Stimulated activated CD4-positive, alpha-beta T cell treated with anti-CD3 and anti-CD28 coated beads, Interleukin-1b, Interleukin-23, amount 100 ng/mL, for 48 hours (primary cell): ENCODE data around the gene FAM120A.
"Not testable (repeated sequence)": the region's sequence is repeated elsewhere in the genome, so short reads cannot be mapped to it uniquely, and the experiment has no call there.

Experiments
- DNase-seq: peaks from one replicate; pipeline ENCODE4 v3.0.0-alpha.2; 2020

Gene FAM120A, protein sequence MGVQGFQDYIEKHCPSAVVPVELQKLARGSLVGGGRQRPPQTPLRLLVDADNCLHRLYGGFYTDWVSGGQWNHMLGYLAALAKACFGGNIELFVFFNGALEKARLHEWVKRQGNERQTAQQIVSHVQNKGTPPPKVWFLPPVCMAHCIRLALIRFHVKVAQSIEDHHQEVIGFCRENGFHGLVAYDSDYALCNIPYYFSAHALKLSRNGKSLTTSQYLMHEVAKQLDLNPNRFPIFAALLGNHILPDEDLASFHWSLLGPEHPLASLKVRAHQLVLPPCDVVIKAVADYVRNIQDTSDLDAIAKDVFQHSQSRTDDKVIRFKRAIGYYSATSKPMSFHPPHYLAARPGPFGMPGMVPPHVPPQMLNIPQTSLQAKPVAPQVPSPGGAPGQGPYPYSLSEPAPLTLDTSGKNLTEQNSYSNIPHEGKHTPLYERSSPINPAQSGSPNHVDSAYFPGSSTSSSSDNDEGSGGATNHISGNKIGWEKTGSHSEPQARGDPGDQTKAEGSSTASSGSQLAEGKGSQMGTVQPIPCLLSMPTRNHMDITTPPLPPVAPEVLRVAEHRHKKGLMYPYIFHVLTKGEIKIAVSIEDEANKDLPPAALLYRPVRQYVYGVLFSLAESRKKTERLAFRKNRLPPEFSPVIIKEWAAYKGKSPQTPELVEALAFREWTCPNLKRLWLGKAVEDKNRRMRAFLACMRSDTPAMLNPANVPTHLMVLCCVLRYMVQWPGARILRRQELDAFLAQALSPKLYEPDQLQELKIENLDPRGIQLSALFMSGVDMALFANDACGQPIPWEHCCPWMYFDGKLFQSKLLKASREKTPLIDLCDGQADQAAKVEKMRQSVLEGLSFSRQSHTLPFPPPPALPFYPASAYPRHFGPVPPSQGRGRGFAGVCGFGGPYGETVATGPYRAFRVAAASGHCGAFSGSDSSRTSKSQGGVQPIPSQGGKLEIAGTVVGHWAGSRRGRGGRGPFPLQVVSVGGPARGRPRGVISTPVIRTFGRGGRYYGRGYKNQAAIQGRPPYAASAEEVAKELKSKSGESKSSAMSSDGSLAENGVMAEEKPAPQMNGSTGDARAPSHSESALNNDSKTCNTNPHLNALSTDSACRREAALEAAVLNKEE

DNA sequence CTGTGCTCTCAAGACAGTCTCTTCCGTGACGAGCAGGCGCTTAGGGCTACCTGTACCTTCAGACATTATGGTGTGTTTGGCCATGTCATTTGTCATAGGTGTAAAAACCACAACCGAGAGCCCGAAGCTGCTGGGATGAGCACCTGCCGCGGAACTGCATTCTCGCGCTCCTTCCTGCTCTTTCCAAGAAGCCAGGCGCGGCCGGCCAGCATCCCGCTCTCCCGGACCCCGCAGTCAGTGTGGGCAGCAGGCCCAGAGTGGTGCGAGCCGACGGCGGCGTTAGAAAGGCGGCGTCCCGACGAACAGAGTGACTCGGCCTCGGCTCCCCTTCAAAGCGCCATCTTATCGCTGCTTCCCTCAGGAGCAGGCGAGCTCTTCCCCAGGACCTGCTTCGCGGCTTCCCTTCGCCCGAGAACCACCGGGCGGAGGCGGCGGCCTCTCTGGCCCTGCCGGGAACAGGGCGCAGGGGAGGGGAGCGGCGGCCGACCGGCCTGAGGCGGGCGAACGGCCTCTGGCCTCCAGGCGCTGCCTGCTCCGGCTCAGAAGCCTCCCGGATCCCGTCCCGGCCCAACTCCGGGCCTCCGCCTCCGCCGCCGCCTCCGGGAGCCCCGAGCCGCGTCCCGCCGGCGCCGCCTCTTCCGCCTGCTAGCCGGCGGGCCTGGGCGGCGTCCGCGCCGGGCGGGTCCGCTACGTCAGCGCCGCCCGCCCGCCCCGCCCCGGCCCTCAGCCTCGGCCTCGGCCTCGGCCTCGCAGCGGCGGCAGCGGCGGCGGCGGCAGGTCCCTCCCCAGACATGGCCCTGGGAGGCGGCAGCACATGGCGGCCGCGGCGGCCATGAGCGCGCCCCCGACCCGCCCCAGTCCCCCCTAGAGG lies at the start of gene FAM120A:
FAM120A (plus strand) TSS at position 741 of the 871 bp plus-strand sequence. CDS start 231 bp downstream, outside the sequence.
- peak; percentile 74 for DNase-seq

DNA sequence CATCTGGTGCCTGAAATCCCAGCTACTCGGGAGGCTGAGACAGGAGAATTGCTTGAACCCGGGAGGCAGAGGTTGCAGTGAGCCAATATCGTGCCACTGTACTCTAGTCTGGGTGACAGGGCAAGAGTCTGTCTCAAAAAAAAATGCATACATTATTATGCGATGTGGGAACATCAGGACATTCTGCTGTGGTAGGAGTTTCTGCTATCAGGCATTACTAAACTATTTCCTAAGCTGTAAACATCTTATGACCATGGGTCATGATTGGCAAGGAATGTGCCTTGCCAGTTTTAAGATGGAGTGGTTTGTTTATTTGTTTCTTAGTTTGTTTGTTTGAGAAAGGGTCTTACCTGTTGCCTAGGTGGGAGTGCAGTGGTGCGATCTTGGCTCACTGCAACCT lies 45.1 kb upstream of the FAM120A start:
- no peak for DNase-seq

DNA sequence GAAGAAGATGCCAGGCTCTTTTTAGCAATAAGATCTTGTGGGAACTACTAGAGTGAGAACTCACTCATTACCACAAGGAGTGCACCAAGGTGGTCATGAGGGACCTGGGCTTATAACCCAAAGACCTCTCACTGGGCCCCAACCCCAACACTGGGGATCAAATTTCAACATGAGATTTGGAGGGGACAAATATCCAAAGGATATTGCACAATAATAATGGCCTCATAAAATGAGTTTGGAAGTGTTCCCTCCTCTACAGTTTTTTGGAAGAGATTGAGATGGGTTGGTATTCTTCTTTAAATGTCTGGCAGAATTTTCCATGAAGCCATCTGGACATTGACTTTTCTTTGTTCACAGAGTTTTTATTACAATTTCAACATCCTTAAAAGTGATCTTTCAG lies 38.0 kb upstream of the FAM120A start:
- no peak for DNase-seq

DNA sequence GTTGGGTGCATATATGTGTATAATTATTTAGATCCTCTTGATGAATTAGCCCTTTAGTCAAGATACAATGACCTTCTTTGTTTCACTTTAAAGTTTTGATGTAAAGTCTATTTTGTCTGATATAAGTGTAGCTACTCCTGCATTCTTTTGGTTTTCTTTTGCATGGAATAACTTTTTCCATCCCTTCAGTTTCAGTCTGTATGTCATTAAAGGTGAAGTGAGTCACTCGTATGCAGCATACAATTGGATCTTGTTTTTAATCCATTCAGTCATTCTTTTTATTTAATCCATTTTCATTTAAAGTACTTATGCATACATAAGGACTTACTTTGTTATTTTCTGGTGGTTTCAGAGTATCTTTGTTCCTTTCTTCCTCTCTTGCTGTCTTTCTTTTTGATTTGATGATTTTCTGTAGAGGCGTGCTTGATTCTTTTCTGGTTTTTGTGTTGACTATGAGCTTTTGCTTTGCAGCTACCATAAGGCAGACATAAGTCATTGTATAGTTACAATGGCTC lies 36.3 kb upstream of the FAM120A start:
- no peak for DNase-seq

DNA sequence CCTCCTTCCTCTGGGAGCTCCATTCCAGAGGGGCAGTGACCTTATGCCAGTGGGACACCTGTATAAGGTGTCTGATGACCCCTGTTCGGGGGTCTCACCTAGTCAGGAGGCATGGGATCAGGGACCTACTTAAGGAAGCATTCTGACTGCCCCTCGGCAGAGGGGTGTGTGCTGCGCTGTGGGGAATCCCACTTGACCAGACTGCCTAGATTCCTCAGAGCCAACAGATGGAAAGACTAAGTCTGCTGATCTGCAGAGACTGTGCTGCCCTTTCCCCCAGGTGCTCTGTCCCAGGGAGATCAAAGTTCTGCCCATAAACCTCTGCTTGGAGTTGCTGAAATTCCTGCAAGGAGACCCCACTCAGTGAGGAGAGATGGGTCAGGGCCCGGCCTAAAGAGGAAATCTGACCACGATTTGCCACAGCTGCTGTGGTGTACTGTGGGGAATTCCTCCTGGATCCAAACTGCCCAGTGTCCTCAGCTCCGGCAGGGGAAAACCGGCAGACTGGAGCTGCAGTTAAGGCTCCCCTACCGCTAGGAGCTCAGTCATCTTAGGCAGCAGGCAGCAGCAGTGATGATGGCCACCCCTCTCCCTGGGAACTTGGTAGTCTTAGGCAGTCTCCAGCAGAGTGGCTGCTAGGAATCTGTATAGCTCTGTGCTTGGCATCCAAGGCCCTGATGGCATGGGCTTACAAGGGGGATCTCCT lies 34.8 kb upstream of the FAM120A start:
- DNase-seq, result no peak

DNA sequence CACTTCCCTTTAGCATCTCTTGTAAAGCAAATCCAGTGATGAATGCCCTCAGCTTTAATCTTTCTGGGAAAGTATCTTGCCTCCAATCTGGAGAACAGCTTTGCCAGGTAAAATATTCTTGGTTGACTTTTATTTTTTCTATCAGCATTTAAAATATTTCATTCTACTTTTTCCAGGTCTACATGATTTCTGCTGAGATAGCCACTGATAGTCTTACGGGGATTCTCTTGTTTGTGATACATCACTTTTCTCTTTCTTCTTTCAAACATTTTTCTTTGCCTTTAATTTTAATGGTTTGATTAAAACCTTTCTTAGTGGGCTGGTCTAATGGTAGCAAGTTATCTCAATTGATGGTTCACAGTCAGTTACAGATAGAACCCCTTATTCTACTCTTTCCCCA lies 33.9 kb upstream of the FAM120A start:
- DNase-seq, result no peak

DNA sequence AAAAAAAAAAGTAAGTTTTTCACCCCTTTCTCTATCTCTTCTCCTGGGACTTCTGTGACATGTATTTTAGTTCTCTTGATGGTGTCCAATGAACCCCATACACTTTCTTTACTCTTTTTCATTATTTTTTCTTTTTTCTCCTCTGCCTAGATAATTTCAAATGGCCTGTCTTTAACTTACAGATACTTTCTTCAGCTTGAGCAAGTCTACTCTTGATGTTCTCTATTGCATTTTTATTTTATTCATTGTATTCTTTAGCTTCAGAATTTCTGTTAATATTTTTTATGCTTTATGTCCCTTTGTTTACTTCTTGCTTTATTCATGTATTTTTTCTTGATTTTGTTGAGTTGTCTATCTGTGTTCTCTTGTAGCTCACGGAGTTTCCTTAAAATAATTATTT lies 32.5 kb upstream of the FAM120A start:
- DNase-seq, result no peak

DNA sequence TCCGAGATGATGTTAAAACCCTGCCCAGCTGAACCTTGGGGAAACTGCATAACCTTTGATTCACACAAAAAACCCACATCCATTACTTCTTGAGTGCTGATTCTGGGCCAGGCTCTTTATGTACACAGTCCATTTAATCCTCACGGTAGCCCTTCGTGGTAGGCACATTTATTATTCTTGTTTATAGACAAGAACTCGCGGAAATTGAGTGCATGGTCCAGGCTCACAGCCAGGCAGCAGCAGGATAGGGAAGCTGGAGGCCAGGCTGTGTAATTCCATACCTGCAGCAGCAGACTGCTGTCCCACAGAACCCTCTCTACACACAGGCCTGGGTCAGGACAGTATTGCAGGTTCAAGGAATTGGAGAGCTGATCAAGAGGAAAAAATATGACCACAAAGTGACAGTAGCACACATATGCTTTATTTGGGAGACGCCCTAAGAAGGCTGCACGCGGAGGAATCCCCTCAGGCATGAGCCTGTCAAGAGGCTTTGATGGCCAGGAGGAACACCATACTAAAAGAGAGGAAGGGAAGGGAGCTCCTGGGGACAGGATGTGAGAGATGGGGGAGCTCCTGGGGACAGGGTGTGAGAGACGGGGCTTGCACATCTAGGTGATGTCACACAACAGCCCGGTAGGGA lies 28.4 kb upstream of the FAM120A start:
- DNase-seq, result no peak

DNA sequence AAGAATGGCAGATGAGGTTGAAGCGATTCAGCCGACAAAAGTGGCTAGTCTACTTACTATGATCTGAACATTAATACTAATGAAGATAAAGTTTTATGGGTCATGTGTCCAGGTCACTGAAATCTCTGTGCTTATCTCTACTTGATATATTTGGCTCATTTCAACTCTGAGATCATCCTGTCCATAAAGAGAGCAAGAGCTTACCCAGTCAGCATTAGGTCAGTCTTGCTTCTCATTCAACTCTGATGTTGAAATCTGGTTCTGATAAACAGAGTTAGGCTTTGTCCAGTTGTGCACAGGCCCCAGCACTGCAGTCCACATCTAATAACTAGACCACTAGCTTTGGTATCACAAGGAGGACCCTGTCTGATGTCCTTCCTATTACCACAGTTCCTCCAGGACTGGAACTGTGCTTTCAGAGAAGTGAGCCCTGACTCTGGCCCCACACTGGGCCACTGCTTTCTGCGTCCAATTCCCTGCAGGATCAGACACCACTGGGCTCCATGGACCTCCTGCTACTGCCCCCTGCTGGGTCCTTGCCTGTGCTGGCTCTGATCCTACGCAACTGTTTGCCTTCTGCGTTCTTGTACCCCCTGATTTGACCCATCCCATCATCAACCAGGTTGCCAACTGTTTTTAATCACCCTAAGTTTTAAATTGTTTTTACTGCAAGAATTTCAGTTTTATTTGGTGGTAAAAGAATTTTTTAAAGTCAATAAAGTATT lies 23.7 kb upstream of the FAM120A start:
- no peak for DNase-seq

DNA sequence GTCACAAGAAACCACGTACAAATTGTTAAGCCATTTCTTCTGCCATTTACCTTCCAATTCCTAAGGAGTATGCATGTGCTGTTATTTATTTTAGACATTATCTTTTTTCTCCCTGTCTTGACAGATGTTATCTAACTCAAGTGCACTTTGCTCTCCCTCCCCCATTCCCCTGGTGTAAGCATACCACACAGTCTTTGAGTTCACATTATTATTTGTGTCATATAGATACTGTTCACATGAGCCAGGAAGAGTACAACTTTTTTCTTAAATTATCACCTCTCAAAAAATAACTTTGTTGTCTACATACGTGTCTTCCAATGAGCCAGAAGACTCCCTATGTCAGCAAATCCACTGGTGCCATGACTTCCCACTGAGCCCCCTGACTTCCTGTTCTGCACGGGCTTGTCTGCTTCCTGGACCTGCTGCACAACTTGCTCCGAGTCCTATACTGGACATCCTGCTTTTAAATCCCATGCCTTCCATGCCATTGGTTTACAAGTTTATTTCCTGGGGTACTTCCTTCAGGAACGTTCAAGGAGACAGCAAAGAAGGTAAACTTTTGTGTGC lies 19.9 kb upstream of the FAM120A start:
- no peak for DNase-seq

DNA sequence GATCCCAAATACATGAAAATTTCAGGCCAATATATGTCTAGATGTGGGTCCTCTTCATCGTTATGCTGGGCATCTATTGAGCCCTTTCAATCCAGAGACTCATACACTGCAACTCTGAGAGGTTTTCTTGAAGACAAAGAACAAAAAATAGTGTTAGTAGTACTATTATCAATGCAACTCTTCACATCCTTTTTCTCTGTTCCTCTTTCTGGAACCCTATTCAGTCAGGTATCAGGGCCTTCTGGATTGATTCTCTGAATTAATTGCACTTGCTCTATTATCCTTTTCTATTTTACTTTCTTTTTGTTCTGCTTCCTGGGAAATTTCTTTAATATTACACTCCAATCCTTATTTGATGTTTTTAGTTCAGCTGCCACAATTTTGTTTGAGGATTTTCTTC lies 18.5 kb upstream of the FAM120A start:
- no peak for DNase-seq

DNA sequence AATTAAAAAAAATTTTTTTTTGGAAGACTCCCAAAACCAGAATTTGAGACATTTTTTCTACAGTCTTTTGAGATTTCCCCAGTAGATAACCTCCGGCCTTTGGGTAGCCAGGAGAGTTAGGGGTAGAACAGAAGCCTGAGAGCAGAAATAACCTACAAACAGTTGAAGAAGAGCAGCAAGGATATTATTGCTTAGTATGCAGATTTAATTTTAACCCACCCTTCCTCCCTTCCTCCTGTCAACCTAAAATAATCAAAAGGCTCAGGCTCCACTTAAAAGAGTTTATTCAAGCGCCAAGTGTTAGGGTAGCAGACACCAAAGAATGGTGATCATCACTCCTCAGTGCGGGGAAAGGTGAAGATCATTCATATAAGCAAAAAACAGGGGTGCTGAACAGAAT lies 17.4 kb upstream of the FAM120A start:
- DNase-seq, result no peak

DNA sequence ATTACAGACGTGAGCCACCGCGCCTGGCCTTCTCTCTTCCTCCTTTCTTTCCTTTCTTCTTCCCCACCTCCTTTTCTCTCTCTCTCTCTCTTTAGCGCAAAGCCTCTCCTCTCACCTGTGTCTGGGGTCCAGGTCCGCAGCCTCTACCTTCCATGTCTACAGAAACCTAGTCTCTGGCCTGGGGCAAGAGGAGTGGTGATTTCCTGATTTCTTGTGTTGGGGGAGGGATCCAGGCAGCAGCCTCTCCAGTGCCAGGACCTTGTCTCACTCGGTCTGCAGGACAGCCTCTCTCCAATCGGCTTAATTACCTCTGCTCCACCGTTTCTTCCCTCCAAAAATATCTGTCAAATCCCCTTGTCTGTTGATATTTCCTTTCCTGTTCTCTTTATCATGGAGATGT lies 16.1 kb upstream of the FAM120A start:
- DNase-seq, result no peak

DNA sequence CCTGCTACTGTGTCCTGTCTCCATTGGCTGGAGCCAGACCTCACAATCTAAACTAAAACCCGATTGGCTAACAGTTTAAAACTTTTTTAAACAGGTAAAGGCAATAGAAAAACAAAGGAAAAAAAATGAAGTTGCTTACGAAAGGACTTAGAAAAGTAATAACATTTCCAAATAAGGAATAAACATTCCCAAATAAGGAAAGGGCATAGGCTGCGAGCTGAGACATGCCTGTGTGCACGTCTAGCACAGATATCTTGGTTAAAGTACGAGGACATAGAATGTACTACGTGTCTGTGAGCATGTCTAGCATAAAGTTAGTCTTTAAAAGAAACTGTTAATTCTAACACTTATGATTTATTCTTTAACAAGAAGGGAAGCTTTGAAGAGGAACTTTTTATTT lies 15.3 kb upstream of the FAM120A start:
- no peak for DNase-seq

DNA sequence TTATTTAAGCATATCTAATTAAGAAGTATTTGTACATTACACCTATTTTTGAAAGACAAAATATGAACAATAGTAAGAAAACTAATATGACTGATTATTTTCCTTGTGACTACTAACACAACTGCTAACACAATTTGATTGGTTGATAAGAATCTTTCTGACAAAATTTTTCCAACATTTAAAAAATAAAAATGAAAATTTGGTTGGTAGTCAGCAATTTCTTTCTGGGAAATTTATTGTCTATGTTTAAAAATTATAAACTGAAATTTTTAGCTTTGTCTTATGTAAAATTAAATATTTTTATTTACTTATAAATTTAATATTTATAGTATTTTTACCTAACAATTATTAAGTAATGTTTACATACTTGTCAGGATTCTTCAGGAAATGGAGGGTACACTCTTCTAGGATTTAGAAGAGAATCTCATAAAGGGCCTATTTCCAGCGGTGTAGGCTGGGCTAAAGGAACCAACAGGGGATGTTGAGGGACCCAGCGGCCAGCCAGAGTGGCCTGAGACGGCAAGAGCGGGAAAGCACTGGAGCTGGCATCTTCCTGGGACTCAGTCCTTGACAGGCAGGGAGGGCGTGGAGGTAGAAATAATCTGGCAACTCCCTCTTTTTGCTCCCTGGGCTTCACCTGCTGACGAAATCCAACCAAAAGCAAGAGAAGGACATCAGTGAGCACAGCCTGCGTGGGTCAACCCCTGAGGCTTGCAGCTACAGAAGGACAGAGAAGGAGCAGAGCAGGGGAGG lies 14.7 kb upstream of the FAM120A start:
- no peak for DNase-seq

DNA sequence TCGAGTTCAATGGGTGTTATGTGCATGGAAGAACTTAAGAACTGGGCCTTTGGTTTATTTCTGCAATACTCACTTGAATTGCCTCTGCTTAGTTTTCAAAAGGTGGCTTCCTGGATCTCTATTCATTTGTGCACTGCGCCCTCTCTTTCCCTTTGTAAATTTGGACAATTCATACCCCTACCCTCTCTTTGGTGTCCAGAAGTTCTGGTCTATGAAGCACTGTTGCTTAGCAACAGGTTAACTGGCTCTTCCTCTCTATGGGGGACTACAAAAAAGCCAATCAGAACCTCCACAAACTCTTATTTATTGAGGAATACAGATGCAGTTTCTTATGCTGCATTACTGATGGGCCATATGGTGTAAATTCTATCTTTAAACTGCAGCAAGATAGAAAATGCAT lies 13.5 kb upstream of the FAM120A start:
- no peak for DNase-seq

DNA sequence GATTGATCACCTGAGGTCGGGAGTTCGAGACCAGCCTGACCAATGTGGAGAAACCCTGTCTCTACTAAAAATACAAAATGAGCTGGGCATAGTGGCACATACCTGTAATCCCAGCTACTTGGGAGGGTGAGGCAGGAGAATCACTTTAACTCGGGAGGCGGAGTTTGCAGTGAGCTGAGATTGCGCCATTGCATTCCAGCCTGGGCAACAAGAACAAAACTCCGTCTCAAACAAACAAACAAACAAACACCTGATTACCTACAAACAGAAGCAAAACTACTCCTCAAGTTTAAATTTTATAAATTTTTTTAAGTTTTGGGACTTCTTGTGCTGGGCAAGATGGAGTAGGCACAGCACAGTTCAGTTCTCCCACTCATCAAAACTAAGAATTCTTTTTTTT lies 12.2 kb upstream of the FAM120A start:
- not testable (repeated sequence) for DNase-seq

DNA sequence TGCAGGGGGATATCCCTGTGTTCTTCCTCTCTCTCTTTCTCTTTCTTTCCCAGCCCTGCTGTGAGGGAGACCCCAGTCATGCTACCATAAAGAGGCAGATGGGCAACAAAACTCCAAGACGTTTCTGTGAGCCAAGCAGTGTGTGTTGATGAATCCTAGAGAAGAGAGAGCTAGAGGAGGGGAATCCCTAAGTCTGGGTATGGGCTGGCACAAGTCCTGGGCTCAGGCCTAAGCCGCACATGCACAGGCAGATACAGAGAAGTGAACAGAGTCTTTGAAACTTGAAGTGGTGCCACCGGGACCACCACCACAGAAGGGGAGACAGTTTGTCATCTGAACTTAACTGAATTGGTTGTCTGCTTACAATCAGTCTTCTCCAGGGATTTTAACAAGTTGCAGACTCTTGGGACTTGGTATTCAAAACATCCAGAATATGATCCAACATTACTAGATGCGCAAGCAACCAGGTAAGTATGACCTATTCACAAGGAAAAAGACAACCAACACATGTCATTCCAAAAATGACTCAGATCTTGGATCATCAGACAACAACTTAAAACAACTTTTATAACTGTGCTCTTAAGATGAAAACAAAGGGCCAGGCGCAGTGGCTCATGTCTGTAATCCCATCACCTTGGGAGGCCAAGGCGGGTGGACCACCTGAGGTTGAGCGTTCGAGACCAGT lies 10.4 kb upstream of the FAM120A start:
- no peak for DNase-seq

DNA sequence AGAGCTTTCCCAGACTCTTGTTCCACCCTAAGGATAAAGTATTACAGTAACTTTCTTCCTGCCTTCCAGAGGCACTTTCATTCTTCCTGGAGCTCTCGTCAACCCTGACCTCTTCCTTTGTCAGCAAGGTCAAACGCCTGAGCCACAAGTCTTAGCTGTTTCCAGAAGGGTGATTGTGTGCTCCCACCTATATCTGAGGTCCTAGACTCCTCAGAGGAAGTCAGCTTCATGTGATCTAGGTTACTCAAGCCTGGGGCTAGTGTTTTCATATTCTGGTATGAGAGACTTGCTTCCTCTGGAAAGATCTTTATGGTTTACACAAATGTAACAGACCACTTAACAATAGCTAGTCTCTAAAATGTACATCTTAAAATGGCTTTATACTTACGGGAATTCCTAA lies 5.4 kb upstream of the FAM120A start:
- no peak for DNase-seq
